GM12864 (cell line): ENCODE measurements around the gene DRAXIN.
"Not testable (repeated sequence)": the region's sequence is repeated elsewhere in the genome, so short reads cannot be mapped to it uniquely, and the experiment has no call there.

Experiments used
- DNase-seq: peaks from one replicate; pipeline ENCODE4 v3.0.0-alpha.2; 2011; ENCODE audit warnings: low read depth
- H3K4me3 ChIP-seq: 2 replicates; pipeline ENCODE4 v1.5.1; 2011; ENCODE audit warnings: mild to moderate bottlenecking, low read depth, low read length, control low read depth
- TF ChIP-seq, protein P1 (sequence below): IDR thresholded peaks from 2 replicates; pipeline ENCODE4 v1.5.1; 2011; ENCODE audit warnings: low read depth, mild to moderate bottlenecking, moderate library complexity, low read length, control low read depth, inconsistent platforms; ENCODE audit errors: missing control alignments

The DRAXIN gene

GRCh38 chr1:11691302-11691914 lies at the start of gene DRAXIN:
Gene DRAXIN (plus strand): TSS chr1:11691710. CDS start chr1:11706259, 14,549 bp downstream.
- H3K4me3 ChIP-seq, result no peak within 1 kb of the TSS
- no peak for DNase-seq
- TF ChIP-seq, protein P1, sequence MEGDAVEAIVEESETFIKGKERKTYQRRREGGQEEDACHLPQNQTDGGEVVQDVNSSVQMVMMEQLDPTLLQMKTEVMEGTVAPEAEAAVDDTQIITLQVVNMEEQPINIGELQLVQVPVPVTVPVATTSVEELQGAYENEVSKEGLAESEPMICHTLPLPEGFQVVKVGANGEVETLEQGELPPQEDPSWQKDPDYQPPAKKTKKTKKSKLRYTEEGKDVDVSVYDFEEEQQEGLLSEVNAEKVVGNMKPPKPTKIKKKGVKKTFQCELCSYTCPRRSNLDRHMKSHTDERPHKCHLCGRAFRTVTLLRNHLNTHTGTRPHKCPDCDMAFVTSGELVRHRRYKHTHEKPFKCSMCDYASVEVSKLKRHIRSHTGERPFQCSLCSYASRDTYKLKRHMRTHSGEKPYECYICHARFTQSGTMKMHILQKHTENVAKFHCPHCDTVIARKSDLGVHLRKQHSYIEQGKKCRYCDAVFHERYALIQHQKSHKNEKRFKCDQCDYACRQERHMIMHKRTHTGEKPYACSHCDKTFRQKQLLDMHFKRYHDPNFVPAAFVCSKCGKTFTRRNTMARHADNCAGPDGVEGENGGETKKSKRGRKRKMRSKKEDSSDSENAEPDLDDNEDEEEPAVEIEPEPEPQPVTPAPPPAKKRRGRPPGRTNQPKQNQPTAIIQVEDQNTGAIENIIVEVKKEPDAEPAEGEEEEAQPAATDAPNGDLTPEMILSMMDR, result no peak

DNA sequence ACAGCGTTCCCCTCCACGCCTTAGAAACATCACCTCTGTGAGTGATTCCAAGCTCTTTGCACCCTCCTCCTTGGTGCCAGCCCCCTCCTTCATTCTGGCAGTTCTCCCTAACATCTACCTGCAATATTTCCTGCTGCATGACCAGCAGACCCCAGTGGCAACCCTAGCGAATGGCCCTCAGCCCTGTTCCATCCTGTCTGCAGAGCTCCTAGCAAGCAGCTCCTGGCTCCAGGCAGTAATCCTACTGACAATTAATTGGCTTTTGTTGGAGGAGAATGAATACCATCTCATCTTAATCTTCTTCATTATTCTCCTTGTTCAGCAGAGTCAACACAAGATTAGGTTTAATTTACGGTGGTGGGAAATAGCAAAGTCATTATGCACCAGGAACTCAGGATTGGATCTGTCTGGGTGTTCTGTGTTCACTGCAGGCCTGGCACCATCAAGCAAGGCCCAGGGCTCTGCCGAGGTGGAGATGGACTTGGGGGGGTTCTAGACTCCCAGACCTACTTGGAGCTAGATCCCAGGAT lies 49.7 kb upstream of the DRAXIN start:
- no peak overlapping the region for H3K4me3 ChIP-seq
- TF ChIP-seq, protein P1, result no peak
- no peak for DNase-seq

- H3K4me3 ChIP-seq, DNase-seq: not testable (repeated sequence)
- TF ChIP-seq, protein P1, result peak; percentile 99
Observed at GRCh38 chr1:11642418-11643017, 49.0 kb upstream of the DRAXIN start.

DNA sequence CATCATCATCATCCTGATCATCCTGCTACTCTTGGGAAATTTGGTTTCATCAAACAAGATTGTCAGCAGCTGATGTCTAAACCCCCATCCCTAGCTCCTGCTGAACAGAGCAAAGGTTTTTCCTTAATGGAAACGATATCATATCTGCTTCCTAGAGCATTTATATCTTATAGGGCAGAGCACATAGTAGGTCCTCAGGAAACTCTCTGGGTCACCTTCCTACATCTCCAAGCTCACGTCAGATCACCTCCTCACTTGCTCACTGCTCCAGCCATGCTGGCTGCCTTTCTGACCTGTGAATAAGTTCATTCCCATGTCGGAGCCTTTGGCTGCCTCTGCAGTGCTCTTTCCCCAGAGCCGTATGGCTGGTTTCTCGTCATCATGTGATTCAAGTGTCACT lies 47.7 kb upstream of the DRAXIN start:
- H3K4me3 ChIP-seq, result no peak overlapping the region
- no peak for DNase-seq
- TF ChIP-seq, protein P1, result no peak

GRCh38 chr1:11645270-11645669 lies 46.2 kb upstream of the DRAXIN start:
- DNase-seq, result no peak
- TF ChIP-seq, protein P1, result no peak
- H3K4me3 ChIP-seq, result no peak overlapping the region

DNA sequence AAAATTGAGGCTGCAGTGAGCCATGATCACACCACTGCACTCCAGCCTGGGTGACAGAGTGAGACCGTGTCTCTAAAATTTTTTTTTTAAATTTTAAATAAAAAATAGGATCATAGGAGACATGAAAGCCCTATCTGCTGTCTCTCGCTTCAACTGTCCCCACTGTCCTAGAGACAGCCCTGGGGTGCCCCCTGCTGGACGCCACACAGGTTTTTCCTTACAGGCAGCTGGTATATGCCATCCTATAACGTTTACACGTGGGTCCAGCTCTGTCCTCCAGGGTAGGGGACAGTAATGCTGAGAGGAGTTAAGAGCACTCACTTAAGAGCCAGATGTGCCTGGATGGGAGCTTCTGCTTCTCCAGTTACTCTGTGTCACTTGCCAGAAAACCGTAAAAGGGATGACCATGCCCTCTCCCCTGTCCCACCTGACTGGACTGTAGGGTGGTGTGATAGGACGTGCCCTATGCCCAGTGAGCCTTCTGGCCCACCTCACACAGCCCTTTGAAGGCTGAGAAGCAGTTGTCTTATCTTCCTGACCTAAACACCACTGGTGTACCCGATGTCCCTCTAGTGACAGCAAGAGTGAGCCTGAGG lies 45.7 kb upstream of the DRAXIN start:
- H3K4me3 ChIP-seq, result no peak overlapping the region
- DNase-seq, result no peak
- TF ChIP-seq, protein P1, result peak; percentile 83

- H3K4me3 ChIP-seq, result no peak overlapping the region
Observed at GRCh38 chr1:11646317-11646716, 45.2 kb upstream of the DRAXIN start.

More at GRCh38 chr1:11646317-11646716, 45.2 kb upstream of the DRAXIN start:
- DNase-seq, result no peak
- TF ChIP-seq, protein P1, result no peak
